ENCODE results near the gene SEL1L3.

SEL1L3 gene

DNA sequence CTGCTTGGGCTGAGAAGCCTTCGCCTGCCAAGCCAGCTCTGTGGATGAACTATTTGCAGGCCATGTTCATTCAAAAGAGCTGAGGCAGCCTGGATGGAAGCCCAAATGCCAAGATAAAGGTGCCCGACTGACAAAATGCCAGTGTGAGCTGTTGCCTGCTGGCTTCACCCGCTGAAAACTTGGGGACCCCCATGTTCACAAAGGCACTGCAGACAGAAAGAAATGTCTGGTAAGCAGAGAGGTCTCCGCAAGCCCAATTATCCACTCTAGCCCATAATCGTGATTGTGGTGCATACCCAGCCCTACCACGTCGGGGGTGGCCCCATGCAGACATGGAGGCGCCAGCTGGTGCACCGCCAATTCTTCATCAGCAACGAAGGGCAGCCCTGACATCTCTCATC is 38.2 kb upstream of the SEL1L3 start:
- DNase-seq (ENCODE audit: low read depth in 1 of 2, low spot score in 1 of 2), result no peak
- TF ChIP-seq SPI1 (IDR thresholded peaks at IDR 0.05; ENCODE audit: borderline replicate concordance, low read depth) (no peak), POLR2AphosphoS5 (IDR thresholded peaks at IDR 0.05; ENCODE audit: low read depth) (no peak), GABPA (IDR thresholded peaks at IDR 0.05; ENCODE audit: low read depth) (no peak)
- TF ChIP-seq, protein P1, sequence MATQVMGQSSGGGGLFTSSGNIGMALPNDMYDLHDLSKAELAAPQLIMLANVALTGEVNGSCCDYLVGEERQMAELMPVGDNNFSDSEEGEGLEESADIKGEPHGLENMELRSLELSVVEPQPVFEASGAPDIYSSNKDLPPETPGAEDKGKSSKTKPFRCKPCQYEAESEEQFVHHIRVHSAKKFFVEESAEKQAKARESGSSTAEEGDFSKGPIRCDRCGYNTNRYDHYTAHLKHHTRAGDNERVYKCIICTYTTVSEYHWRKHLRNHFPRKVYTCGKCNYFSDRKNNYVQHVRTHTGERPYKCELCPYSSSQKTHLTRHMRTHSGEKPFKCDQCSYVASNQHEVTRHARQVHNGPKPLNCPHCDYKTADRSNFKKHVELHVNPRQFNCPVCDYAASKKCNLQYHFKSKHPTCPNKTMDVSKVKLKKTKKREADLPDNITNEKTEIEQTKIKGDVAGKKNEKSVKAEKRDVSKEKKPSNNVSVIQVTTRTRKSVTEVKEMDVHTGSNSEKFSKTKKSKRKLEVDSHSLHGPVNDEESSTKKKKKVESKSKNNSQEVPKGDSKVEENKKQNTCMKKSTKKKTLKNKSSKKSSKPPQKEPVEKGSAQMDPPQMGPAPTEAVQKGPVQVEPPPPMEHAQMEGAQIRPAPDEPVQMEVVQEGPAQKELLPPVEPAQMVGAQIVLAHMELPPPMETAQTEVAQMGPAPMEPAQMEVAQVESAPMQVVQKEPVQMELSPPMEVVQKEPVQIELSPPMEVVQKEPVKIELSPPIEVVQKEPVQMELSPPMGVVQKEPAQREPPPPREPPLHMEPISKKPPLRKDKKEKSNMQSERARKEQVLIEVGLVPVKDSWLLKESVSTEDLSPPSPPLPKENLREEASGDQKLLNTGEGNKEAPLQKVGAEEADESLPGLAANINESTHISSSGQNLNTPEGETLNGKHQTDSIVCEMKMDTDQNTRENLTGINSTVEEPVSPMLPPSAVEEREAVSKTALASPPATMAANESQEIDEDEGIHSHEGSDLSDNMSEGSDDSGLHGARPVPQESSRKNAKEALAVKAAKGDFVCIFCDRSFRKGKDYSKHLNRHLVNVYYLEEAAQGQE (IDR thresholded peaks at IDR 0.05; ENCODE audit: insufficient replicate concordance, low read depth), result no peak
- TF ChIP-seq, protein P2, sequence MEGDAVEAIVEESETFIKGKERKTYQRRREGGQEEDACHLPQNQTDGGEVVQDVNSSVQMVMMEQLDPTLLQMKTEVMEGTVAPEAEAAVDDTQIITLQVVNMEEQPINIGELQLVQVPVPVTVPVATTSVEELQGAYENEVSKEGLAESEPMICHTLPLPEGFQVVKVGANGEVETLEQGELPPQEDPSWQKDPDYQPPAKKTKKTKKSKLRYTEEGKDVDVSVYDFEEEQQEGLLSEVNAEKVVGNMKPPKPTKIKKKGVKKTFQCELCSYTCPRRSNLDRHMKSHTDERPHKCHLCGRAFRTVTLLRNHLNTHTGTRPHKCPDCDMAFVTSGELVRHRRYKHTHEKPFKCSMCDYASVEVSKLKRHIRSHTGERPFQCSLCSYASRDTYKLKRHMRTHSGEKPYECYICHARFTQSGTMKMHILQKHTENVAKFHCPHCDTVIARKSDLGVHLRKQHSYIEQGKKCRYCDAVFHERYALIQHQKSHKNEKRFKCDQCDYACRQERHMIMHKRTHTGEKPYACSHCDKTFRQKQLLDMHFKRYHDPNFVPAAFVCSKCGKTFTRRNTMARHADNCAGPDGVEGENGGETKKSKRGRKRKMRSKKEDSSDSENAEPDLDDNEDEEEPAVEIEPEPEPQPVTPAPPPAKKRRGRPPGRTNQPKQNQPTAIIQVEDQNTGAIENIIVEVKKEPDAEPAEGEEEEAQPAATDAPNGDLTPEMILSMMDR (IDR thresholded peaks at IDR 0.05; ENCODE audit: insufficient read depth, low read length), result no peak
- peaks cover 2% of the 10 kb centered on the region for H3K27me3 ChIP-seq (ENCODE audit: insufficient read depth, poor library complexity, severe bottlenecking)
- no peak overlapping the region for H3K4me3 ChIP-seq (replicated peaks; ENCODE audit: insufficient read depth, low read length)
- no peak overlapping the region for H3K27ac ChIP-seq (replicated peaks)

DNA sequence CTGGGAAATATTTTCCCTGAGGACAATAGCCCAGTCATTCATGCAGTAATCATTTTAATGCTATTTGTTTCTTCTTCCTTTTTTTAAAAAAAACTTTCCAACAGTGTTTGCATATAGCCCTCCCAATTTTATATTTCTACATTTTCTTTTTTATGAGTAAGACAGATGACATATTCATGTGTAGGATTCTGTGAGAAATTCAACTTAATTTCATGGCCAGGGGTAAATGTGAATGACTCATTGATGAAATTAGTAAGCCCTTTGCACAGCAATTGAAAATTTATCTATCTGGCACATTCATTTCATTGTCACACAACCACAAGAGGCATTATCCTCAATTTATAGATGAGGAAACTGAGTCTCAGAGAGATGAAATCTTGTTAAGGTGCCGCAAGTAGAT is 37.5 kb upstream of the SEL1L3 start:
- no peak overlapping the region for H3K4me3 ChIP-seq (replicated peaks; ENCODE audit: insufficient read depth, low read length)
- peaks cover 2% of the 10 kb centered on the region for H3K27me3 ChIP-seq (ENCODE audit: insufficient read depth, poor library complexity, severe bottlenecking)
- TF ChIP-seq POLR2AphosphoS5 (IDR thresholded peaks at IDR 0.05; ENCODE audit: low read depth), result no peak
- no peak for TF ChIP-seq SPI1 (IDR thresholded peaks at IDR 0.05; ENCODE audit: borderline replicate concordance, low read depth)
- no peak for TF ChIP-seq GABPA (IDR thresholded peaks at IDR 0.05; ENCODE audit: low read depth)
- TF ChIP-seq, protein P2 (IDR thresholded peaks at IDR 0.05; ENCODE audit: insufficient read depth, low read length), result no peak
- no peak for DNase-seq (ENCODE audit: low read depth in 1 of 2, low spot score in 1 of 2)
- no peak overlapping the region for H3K27ac ChIP-seq (replicated peaks)

DNA sequence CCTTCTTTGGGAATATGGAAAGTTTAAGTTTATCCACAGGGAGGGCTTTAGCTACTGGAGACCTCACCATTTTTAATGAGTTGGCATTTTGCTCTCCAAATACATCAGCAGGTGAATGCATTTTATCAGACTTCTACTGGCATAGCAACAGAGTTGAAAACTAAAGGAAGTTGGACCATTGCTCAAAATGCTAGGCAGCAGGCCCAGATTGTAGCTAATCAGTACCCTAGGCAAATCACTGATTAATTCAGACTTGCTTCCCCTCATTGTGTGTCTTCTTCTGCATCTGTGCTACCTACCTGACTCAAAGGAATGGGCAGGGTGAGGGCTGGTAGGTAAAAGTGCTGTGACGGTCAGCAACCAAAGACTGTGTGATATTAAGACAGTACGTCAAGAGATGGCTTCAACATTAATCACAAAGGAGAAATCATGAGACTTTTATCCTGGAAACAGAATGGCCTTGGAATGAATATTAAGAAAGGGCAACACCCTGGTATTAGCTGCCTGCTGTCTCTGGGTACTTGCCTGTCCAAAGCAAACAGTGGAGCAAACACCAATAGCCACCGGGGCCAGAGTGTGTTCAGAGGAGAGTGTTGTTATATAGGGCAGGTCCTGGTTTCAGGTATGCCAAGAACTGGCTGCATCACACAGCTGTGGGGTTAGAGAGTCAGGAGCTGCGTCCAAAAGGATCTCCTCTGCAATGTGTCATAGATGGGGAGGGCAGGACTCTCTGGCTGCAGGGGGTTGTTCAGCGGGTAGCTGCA is 34.2 kb upstream of the SEL1L3 start:
- no peak overlapping the region for H3K27ac ChIP-seq (replicated peaks)
- TF ChIP-seq SPI1 (IDR thresholded peaks at IDR 0.05; ENCODE audit: borderline replicate concordance, low read depth) (no peak), GABPA (IDR thresholded peaks at IDR 0.05; ENCODE audit: low read depth) (no peak), POLR2AphosphoS5 (IDR thresholded peaks at IDR 0.05; ENCODE audit: low read depth) (no peak)
- TF ChIP-seq, protein P1 (IDR thresholded peaks at IDR 0.05; ENCODE audit: insufficient replicate concordance, low read depth), result no peak
- TF ChIP-seq, protein P2 (IDR thresholded peaks at IDR 0.05; ENCODE audit: insufficient read depth, low read length), result no peak
- H3K27me3 ChIP-seq (ENCODE audit: insufficient read depth, poor library complexity, severe bottlenecking), result peaks cover 2% of the 10 kb centered on the region
- no peak overlapping the region for H3K4me3 ChIP-seq (replicated peaks; ENCODE audit: insufficient read depth, low read length)
- no peak for DNase-seq (ENCODE audit: low read depth in 1 of 2, low spot score in 1 of 2)
